ENCODE data around the gene SLC5A2. TPM values are rescaled to one million over a fixed set of nuclear protein-coding genes. Genes with fewer than 3 reads are reported as not detected.

The SLC5A2 gene
- total and polyA plus RNA-seq, 2 experiments from 2014 or later = 4.7 TPM; not detected in 1

DNA sequence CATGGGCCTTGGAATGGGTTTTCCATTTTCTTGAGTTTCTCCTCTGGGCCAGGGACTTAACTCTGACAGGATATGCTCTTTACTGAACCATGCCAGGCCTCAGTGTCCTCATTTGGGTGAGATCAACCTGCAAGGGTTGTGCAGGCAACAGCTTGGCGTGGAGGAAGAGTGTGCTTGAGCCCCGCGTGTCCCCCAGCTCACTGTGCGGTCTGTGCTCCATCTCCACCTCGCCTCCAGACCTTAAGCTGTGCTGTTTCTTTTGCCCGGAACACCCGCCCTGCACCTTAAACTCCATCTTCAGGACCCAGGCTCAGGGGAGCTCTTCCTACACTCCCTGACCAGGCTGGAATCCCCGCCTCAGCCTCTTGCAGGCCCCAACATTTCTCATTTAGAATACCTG is 15.6 kb downstream of the SLC5A2 start:
- DNase-seq = no peak
- in situ Hi-C loops (cut with MboI) = no loop called here
- Histone ChIP-seq H3K4me3 (no peak overlapping the region), H3K9me3 (ENCODE audit: low read depth) (no peaks in the 10 kb centered on the region), H3K36me3 (ENCODE audit: low read depth) (no peaks in the 10 kb centered on the region; the same call in 1 of the 2 replicates), H3K9me2 (ENCODE audit: insufficient read depth) (no peaks in the 10 kb centered on the region), H4K20me1 (ENCODE audit: insufficient read depth) (no peaks in the 10 kb centered on the region), H3F3A (ENCODE audit: insufficient read depth) (peaks cover 8% of the 10 kb centered on the region; the same call in 1 of the 2 replicates), H3K79me2 (ENCODE audit: insufficient read depth) (peaks cover 9% of the 10 kb centered on the region; the same call in 1 of the 2 replicates), H3K27me3 (replicated peaks; ENCODE audit: insufficient read depth) (no peaks in the 10 kb centered on the region), H3K9ac (no peak overlapping the region), H3K4me1 (ENCODE audit: insufficient read depth) (peaks cover 5% of the 10 kb centered on the region; the same call in 1 of the 2 replicates), H3K27ac (no peak overlapping the region), H3K4me2 (ENCODE audit: unreplicated experiment) (no peak overlapping the region), H2AFZ (no peak overlapping the region)
- WGBS, 2 experiments (ENCODE audit: low coverage in 1 of 2, low lambda C conversion rate in 2 of 2, missing lambda C conversion rate in 2 of 2) = 97 to 99% methylated on average over 8 of the region's 8 CpGs
- TF ChIP-seq EZH2 (IDR thresholded peaks at IDR 0.05; ENCODE audit: insufficient read depth, poor library complexity, severe bottlenecking) = no peak
- no peak for TF ChIP-seq EZH2phosphoT487 (IDR thresholded peaks at IDR 0.05; ENCODE audit: insufficient read depth, low read depth)

DNA sequence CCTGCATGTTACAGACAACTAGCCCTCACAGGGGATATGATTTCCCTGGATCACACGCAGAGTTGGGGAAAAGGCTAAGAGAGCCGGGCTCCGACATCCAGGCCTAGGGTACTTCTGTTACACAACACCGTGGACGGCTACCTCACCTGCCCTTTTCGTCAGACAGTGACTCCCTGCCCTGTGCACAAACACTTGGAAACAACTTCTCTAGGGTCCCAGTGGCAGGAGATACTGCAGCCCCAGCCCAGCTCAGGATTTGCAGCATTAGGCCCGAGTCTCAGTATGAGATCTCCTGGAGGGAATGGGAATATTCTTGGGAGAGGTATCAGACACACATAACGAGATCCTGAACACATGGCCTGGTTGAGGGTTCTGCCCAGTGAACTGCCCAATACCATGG is 17.0 kb downstream of the SLC5A2 start:
- TF ChIP-seq EZH2phosphoT487 (IDR thresholded peaks at IDR 0.05; ENCODE audit: insufficient read depth, low read depth) (no peak), EZH2 (IDR thresholded peaks at IDR 0.05; ENCODE audit: insufficient read depth, poor library complexity, severe bottlenecking) (no peak)
- no peak overlapping the region for H3K4me2 ChIP-seq (ENCODE audit: unreplicated experiment)
- H3K4me1 ChIP-seq (ENCODE audit: insufficient read depth) = peaks cover 5% of the 10 kb centered on the region; the same call in 1 of the 2 replicates
- H2AFZ ChIP-seq = no peak overlapping the region
- no peaks in the 10 kb centered on the region for H3K9me2 ChIP-seq (ENCODE audit: insufficient read depth)
- no peaks in the 10 kb centered on the region for H4K20me1 ChIP-seq (ENCODE audit: insufficient read depth)
- in situ Hi-C loops (cut with MboI) = no loop called here
- no peaks in the 10 kb centered on the region for H3K27me3 ChIP-seq (replicated peaks; ENCODE audit: insufficient read depth)
- no peaks in the 10 kb centered on the region for H3K9me3 ChIP-seq (ENCODE audit: low read depth)
- 94 to 96% methylated on average over 8 of the region's 8 CpGs for WGBS, 2 experiments (ENCODE audit: low coverage in 1 of 2, low lambda C conversion rate in 2 of 2, missing lambda C conversion rate in 2 of 2)
- no peaks in the 10 kb centered on the region; the same call in 1 of the 2 replicates for H3K36me3 ChIP-seq (ENCODE audit: low read depth)
- no peak for DNase-seq
- no peak overlapping the region for H3K4me3 ChIP-seq
- peaks cover 9% of the 10 kb centered on the region; the same call in 1 of the 2 replicates for H3K79me2 ChIP-seq (ENCODE audit: insufficient read depth)
- H3F3A ChIP-seq (ENCODE audit: insufficient read depth) = peaks cover 8% of the 10 kb centered on the region; the same call in 1 of the 2 replicates
- H3K27ac ChIP-seq = no peak overlapping the region
- no peak overlapping the region for H3K9ac ChIP-seq

DNA sequence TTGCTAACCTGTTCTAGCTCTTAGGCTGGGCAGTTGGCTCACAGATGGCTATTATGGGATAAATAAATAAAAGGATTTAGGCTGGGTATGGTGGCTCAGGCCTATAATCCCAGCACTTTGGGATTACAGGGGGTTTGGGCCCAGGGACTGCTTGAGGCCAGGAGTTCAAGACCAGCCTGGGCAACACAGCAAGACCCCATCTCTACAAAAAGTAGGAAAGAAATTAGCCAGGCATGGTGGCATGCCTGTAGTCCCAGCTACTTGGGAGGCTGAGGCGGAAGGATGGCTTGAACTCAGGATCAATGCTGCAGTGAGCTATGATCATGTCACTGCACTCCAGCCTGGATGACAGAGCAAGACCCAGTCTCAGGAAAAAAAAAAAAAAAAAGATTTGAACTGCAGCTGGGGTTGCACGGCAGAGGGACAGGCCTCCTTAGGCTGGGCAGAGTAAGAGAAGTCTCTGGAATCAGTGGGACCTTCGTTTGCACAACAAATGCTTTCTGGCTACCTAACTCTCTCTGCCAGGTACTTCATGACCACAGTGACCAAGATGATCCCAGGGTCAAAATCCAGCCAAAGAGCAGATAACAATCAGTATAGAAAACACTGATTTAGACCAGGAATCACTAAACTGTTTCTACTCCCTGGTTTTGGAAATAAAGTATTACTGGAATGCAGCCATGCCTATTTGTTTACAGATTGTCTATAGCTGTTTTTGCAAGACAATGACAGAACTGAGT is 18.5 kb downstream of the SLC5A2 start:
- no peak for TF ChIP-seq EZH2 (IDR thresholded peaks at IDR 0.05; ENCODE audit: insufficient read depth, poor library complexity, severe bottlenecking)
- no peak for TF ChIP-seq EZH2phosphoT487 (IDR thresholded peaks at IDR 0.05; ENCODE audit: insufficient read depth, low read depth)
- H3K9me2 ChIP-seq (ENCODE audit: insufficient read depth) = no peaks in the 10 kb centered on the region
- H3K27ac ChIP-seq = no peak overlapping the region
- H3K4me2 ChIP-seq (ENCODE audit: unreplicated experiment) = no peak overlapping the region
- H3F3A ChIP-seq (ENCODE audit: insufficient read depth) = peaks cover 8% of the 10 kb centered on the region; the same call in 1 of the 2 replicates
- no peaks in the 10 kb centered on the region for H4K20me1 ChIP-seq (ENCODE audit: insufficient read depth)
- no peaks in the 10 kb centered on the region for H3K27me3 ChIP-seq (replicated peaks; ENCODE audit: insufficient read depth)
- no peaks in the 10 kb centered on the region; the same call in 1 of the 2 replicates for H3K36me3 ChIP-seq (ENCODE audit: low read depth)
- H2AFZ ChIP-seq = no peak overlapping the region
- no peak overlapping the region for H3K9ac ChIP-seq
- no peak overlapping the region for H3K4me3 ChIP-seq
- H3K79me2 ChIP-seq (ENCODE audit: insufficient read depth) = peaks cover 16% of the 10 kb centered on the region
- 66 to 85% methylated on average over 3 of the region's 3 CpGs for WGBS, 2 experiments (ENCODE audit: low coverage in 1 of 2, low lambda C conversion rate in 2 of 2, missing lambda C conversion rate in 2 of 2)
- in situ Hi-C loops (cut with MboI) = no loop called here
- H3K9me3 ChIP-seq (ENCODE audit: low read depth) = no peaks in the 10 kb centered on the region
- peaks cover 7% of the 10 kb centered on the region; the same call in 1 of the 2 replicates for H3K4me1 ChIP-seq (ENCODE audit: insufficient read depth)
- no peak for DNase-seq

DNA sequence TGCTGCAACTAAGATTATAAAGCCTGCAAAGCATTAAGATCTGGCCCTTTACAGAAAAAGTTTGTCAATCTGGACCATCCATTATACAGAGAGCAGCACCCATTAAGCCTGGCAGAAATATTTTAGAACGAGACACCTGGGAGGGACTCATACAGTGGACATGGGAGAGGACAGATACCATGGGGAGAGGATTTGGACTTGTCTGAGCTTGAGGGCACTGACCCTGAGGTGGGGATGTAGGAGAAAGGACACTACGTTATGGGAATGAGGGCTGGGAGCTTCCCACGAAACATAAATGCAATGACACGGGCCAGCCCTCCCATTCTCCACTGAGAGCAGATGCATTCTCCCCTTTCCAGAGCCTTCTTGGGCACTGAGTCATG is 19.0 kb downstream of the SLC5A2 start:
- Histone ChIP-seq H3K4me2 (ENCODE audit: unreplicated experiment) (no peak overlapping the region), H3K27ac (no peak overlapping the region), H3K9me3 (ENCODE audit: low read depth) (no peaks in the 10 kb centered on the region), H2AFZ (no peak overlapping the region), H3K4me1 (ENCODE audit: insufficient read depth) (peaks cover 12% of the 10 kb centered on the region; the same call in 1 of the 2 replicates), H3K79me2 (ENCODE audit: insufficient read depth) (peaks cover 22% of the 10 kb centered on the region), H3K27me3 (replicated peaks; ENCODE audit: insufficient read depth) (no peaks in the 10 kb centered on the region), H3F3A (ENCODE audit: insufficient read depth) (peaks cover 8% of the 10 kb centered on the region; the same call in 1 of the 2 replicates), H4K20me1 (ENCODE audit: insufficient read depth) (no peaks in the 10 kb centered on the region), H3K9me2 (ENCODE audit: insufficient read depth) (no peaks in the 10 kb centered on the region), H3K9ac (no peak overlapping the region), H3K36me3 (ENCODE audit: low read depth) (no peaks in the 10 kb centered on the region; the same call in 1 of the 2 replicates), H3K4me3 (no peak overlapping the region)
- 50 to 55% methylated on average over 4 of the region's 4 CpGs for WGBS, 2 experiments (ENCODE audit: low coverage in 1 of 2, low lambda C conversion rate in 2 of 2, missing lambda C conversion rate in 2 of 2)
- in situ Hi-C loops (cut with MboI) = no loop called here
- DNase-seq = no peak
- no peak for TF ChIP-seq EZH2phosphoT487 (IDR thresholded peaks at IDR 0.05; ENCODE audit: insufficient read depth, low read depth)
- TF ChIP-seq EZH2 (IDR thresholded peaks at IDR 0.05; ENCODE audit: insufficient read depth, poor library complexity, severe bottlenecking) = no peak

Data from GM23248 (cell line).